Germinal center (tissue), 1 donor: ENCODE results near the gene RAB40C.

Experiments used
- DNase-seq: peaks from one replicate; pipeline ENCODE4 v3.0.0; 2012; ENCODE audit warnings: mixed read lengths, low spot score

The RAB40C gene

GRCh38 chr16:647173-647902 is 57.5 kb downstream of the RAB40C start:
- no peak for DNase-seq

GRCh38 chr16:648071-648780 is 58.4 kb downstream of the RAB40C start:
- DNase-seq = peak; percentile 64

GRCh38 chr16:648781-649589 is 59.1 kb downstream of the RAB40C start, which contains the start of gene WDR90:
Gene WDR90, plus strand, starts transcription at chr16:649365. Its CDS starts 52 bp downstream, at chr16:649417.
- DNase-seq = peak; percentile 94

GRCh38 chr16:649631-650030 is 59.8 kb downstream of the RAB40C start:
- DNase-seq = peak; percentile 40

GRCh38 chr16:651844-652243 is 62.0 kb downstream of the RAB40C start:
- DNase-seq = no peak

DNA sequence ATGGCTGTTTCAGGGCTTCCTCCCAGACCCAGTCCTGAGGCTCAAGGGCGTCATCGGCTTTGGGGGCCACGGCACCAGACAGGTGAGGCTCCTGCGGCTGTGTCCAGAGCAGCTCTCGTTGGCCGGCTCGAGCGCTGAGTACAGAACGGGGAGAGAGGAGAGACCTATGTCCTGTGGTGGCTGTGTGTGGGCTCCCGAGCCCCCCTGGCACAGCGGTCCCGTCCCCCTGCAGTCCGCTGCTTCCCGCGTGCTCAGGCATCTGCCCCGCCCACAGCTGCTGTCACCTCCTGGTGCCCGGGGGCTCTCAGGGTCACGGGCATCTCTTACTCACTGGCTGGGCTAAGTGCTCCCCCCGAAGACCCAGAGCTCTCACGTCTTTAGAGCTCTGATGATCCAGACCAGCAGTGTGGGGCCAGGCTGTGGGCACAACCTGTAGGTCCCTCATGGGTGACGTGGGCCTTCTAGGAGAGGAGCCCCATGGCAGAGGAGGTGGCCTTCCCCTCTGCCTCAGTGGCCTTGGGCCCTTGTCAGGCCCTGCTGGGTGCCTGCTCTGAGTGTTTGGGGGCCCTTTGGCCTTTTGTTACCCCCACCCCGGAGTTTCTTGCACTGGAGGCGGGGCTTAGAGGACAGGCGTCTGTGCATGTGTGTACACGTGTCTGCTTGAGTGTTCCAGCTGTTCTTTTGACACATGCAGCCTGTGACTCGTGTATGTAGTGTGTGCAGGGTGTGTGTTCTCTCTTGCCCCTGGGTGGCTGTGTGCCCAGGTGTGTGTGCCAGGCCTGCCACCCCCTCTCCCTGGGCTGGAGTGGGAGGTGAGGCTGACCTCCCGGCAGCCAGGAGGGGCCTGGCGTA is 62.8 kb downstream of the RAB40C start:
- DNase-seq = no peak

DNA sequence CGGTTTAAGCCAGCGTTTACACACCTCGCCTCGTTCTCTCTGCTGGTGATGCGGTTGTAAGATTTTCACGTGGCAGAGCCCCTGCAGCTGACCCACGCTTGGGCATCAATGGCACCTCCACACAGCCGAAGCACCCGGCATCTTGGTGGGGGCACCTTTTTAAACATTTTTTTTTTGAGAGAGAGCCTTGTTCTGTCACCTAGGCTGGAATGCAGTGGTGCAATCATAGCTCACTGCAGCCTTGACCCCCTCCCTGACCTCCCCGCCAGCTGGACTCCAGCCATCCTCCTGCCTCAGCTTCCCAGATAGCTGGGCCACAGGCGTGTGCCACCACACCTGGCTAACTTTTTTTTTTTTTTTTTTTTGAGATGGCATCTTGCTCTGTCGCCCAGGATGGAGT is 64.2 kb downstream of the RAB40C start:
- DNase-seq = no peak

- DNase-seq = no peak
Observed at GRCh38 chr16:657487-657886, 67.6 kb downstream of the RAB40C start.

DNA sequence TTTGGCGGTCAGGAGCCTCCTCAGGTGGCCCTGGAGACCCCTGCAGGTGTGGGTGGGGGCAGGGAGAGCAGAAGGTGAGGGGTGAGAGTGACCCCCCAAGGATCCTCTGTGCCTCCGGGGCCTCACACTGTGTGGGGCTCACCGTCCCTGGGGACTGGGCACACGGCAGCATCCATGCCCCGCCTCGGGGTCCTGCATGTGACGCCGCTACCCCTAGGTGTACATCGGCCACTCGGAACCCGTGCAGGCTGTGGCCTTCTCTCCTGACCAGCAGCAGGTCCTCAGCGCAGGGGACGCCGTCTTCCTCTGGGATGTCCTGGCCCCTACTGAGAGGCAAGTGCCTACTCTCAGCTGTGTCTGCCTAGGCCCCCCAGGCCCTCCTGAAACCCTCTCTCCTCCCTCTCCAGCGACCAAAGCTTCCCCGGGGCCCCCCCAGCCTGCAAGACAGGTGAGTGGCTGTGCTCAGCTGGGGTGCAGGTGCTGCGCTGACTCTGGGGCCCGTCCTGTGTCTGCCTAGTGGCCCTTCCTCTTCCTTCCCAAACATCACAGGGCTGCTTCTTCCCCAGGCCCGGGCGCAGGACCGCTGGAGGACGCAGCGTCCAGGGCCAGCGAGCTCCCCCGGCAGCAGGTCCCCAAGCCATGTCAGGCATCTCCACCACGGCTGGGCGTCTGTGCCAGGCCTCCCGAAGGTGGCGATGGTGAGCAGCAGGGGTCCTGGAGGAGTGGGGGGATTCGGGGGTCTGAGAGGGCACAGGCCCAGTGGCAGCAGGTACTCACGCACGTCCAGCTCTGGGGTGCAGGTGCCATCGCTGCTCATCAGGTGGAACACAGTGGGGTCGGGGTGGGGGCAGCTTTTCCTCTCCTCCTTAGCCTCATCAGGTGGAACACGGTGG is 69.1 kb downstream of the RAB40C start:
- no peak for DNase-seq

DNA sequence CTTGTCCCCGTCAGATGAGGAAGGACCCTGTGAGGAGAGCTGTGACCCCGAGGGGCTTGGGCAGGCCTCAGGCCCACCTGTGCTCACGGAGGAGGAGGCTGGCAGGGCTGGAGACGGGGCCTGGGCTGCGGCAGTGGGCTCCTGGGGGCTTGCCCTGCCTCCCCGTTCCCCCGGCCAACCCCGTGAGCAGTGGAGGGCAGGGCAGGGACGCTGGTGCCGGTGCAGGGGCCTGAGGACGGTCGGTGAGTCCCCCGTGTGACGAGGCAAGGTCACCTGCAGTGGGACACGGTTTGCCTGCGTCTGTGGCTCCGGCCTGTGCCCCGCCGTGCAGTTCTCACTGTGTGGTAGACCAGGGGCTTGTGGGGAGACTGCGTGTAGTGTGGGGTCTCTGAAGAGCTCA is 69.8 kb downstream of the RAB40C start:
- DNase-seq = no peak

DNA sequence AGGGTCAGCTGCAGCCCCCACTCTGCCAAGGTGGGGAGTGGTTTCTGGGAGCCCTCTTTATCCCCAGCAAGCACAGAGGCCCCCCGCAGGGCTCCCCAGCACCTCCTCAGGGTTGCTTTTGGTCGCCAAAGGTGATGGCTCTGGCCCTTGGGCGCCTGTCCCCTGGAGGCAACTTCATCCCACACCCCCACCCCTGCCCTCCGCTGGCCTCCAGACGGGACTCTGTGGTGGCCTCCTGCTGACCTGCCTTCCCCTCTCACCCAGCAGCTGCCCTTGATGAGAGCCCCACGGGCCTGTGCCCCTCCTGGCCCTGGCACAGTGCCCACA is 70.2 kb downstream of the RAB40C start:
- no peak for DNase-seq

DNA sequence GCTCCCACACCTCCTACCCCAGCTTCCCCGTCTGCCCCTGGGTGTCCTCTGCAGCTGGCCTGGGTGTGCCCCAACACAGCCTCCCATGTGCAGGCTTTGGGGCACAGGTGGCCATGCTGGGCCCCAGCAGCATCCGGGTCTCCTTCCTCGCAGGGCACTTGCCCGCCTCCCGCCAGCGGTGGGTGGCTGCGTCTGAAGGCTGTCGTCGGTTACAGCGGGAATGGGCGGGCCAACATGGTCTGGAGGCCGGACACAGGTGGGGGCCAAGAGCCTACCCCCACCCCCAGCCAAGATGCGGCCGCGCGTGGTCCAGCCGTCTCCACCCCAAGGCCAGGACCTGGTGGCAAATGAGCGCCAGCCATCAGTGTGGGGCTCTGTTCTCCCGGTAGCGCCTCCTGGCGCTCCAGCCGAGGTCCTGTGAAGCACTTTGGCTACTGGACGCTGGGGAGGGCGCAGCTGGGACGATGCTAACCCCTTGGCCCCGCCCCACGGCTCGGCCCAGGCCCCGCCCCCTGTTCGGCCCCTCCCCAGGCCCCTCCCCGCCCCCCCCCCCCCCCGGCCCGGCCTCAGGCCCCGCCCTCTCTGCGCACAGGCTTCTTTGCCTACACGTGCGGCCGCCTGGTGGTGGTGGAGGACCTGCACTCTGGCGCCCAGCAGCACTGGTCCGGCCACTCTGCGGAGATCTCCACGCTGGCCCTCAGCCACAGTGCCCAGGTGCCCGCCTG is 70.8 kb downstream of the RAB40C start:
- DNase-seq = peak; percentile 91

DNA sequence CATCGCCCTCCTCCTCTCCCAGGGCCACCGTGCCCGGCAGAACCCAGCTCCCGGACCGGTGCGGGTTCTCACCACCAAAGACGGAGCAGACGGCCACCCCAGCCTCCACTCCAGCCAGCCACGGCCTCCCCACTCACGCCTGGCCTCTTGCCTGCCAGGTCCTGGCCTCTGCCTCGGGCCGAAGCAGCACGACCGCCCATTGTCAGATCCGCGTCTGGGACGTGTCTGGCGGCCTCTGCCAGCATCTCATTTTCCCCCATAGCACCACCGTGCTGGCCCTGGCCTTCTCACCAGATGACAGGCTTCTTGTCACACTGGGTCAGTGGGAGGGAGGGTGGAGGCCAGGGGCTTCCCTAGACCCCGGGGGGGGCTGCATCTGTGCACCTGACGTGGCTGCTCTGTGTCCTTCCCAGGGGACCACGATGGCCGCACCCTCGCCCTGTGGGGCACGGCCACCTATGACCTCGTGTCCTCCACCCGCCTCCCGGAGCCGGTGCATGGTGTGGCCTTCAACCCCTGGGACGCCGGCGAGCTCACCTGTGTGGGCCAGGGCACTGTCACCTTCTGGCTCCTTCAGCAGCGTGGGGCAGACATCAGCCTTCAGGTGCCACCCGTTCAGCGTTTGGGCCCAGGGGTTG is 71.4 kb downstream of the RAB40C start:
- DNase-seq = no peak

GRCh38 chr16:662095-662494 is 72.2 kb downstream of the RAB40C start:
- DNase-seq = no peak

- no peak for DNase-seq
Observed at GRCh38 chr16:662597-662996, 72.7 kb downstream of the RAB40C start.

GRCh38 chr16:666572-666971 is 76.7 kb downstream of the RAB40C start:
- DNase-seq = no peak

DNA sequence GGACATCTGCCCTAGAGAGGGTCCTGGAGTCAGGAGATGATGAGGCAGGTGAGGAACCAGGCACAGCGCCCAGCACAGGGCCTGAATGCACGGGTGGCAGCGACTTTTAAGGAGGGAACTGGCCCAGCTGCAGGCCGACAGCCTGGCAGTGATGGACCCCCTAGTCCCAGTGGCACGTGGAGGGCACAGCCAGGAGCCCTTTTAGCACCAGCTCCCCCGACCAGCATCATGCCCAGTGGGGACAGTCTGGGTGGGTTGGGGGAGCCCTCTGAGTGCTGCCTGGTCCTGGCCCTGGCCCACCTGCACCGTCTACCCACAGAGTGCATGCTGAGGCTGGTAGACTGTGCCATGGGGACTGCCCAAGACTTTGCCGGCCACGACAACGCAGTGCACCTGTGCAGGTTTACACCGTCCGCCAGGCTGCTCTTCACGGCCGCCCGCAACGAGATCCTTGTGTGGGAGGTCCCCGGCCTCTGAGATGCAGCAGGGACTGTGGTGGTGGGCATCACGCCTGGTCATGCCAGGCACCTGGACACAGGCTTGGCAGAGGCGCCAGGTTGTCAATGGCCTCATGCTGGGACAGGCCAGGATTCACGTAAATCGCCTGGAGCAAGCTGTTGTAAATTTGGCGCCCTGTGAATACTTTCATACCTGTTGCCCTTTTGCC is 77.4 kb downstream of the RAB40C start:
- no peak for DNase-seq

GRCh38 chr16:667780-668518 is 78.1 kb downstream of the RAB40C start, which contains the start of gene RHOT2:
Gene RHOT2, plus strand, starts transcription at chr16:668132. Its CDS starts 68 bp downstream, at chr16:668200.
- peak; percentile 81 for DNase-seq
